Fibroblast of lung (primary cell): Measurements from ENCODE around the gene SPTY2D1.

Experiments used
- EZH2 ChIP-seq: IDR thresholded peaks from 2 replicates; pipeline ENCODE4 v1.5.1; 2012; ENCODE audit warnings: low read length, control low read depth, mild to moderate bottlenecking; ENCODE audit errors: missing control alignments
- TF ChIP-seq, protein P1 (sequence below), 2 donors: IDR thresholded peaks in 1 of 2; conservative IDR thresholded peaks in 1 of 2; 1 replicate in 1 of 2; 2 replicates in 1 of 2; pipeline ENCODE4 v1.5.1; 2011 to 2012; ENCODE audit warnings: low read length in 2 of 2, control low read depth in 1 of 2, inconsistent platforms in 1 of 2, low read depth in 1 of 2, mild to moderate bottlenecking in 1 of 2

- TF ChIP-seq, protein P1, sequence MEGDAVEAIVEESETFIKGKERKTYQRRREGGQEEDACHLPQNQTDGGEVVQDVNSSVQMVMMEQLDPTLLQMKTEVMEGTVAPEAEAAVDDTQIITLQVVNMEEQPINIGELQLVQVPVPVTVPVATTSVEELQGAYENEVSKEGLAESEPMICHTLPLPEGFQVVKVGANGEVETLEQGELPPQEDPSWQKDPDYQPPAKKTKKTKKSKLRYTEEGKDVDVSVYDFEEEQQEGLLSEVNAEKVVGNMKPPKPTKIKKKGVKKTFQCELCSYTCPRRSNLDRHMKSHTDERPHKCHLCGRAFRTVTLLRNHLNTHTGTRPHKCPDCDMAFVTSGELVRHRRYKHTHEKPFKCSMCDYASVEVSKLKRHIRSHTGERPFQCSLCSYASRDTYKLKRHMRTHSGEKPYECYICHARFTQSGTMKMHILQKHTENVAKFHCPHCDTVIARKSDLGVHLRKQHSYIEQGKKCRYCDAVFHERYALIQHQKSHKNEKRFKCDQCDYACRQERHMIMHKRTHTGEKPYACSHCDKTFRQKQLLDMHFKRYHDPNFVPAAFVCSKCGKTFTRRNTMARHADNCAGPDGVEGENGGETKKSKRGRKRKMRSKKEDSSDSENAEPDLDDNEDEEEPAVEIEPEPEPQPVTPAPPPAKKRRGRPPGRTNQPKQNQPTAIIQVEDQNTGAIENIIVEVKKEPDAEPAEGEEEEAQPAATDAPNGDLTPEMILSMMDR (conservative IDR thresholded peaks at IDR 0.05 in 1 of 2, IDR thresholded peaks at IDR 0.05 in 1 of 2; ENCODE audit: low read depth in 1 of 2, low read length in 2 of 2) = no peak
- TF ChIP-seq EZH2 = no peak
Measured at GRCh38 chr11:18676803-18677202, 42.7 kb upstream of the SPTY2D1 start.
